CD4-positive, alpha-beta T cell treated with Interleukin-6 for 4 hours (primary cell): Measurements from ENCODE around the gene TSPAN12.
"Not testable (repeated sequence)": the region's sequence is repeated elsewhere in the genome, so short reads cannot be mapped to it uniquely, and the experiment has no call there.

Source experiments
- DNase-seq: peaks from one replicate; pipeline ENCODE4 v3.0.0-alpha.2; 2020; ENCODE audit warnings: mixed read lengths

Gene TSPAN12, protein sequence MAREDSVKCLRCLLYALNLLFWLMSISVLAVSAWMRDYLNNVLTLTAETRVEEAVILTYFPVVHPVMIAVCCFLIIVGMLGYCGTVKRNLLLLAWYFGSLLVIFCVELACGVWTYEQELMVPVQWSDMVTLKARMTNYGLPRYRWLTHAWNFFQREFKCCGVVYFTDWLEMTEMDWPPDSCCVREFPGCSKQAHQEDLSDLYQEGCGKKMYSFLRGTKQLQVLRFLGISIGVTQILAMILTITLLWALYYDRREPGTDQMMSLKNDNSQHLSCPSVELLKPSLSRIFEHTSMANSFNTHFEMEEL

DNA sequence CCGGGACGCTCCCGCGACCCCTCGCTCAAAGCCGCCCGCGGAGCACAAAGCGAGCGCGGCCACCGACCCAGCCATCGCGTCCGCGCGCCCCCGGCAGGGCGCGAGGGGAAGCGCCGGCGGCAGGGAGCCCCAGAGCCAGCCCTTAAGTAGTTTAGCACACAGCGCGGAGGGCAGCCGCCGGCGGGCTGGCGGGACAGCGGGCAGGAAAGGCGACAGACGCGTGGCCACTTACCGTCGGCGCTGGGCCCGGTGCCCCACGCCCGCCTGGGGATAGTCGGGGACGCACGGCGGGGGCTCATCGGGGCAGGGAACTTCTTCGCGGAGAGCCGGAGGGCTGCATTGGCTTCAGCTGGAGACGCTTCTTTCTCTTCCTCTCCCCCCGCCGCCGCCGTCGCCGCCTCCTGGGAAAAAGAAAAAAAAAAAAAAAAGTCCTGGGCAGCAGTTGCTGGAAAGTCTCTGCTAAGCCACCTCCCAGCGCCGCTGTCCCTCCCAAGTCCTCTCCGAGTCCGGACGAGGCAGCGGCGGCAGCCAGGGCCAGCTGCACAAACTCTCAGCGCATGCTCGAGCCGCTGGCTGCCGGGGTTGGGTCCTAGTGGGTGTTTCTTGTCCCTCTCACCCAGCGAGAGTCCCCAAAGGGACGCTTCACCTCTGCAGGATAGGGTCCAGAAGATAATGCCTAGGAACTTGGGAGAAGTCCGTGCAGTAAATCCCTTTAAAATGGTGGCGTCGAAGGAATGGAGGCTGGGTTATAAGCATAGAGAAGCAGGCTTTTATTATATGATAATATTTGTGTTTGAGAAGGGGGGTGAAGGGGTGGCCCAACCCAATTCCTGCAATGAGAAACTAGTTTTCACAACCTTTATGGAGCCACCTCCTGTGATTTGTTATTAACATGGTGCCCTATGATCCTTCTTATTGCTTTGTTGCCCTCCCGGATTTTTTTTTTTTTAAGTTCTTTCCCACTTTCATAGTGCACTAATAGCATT lies at the start of gene TSPAN12:
Gene TSPAN12, minus strand, starts transcription at position 557 of the 986 bp plus-strand sequence. CDS start 1,381 bp downstream, outside the sequence.
- peak; percentile 28 for DNase-seq

DNA sequence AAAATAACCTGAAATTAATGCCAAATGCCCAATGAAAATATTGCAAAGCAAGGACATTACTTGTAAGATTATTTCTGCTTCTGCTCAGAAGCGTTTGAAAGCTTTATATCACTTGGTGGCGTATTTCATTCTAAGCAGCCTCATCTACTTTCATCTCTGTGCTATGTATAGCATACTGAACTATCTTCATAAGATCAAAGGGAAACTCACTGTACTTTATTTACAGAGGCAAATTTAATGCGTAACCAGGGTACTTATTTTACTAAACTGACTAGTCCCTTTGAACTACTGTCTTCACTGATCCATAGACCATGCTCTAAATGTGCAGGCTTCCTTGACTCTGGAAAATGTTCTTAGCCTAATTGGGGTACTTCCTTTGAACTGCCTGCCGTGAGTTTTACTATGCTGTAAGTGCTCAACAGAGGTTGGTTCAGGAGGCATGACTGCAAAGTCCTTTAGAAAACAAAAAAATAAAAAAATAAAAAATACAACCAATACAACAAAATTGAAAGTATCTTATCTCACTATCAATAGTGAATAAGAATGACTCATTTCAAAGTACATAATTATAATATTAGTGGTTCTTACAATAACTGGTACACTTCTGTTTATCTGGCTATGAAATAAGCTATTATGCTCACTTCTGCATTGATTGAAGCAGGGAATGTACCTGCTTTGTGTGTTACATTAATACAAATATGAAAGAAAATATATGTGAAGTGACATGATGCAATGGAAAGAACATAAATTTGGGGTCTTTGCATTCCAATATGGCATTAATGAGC lies 41.0 kb upstream of the TSPAN12 start:
- no peak for DNase-seq

DNA sequence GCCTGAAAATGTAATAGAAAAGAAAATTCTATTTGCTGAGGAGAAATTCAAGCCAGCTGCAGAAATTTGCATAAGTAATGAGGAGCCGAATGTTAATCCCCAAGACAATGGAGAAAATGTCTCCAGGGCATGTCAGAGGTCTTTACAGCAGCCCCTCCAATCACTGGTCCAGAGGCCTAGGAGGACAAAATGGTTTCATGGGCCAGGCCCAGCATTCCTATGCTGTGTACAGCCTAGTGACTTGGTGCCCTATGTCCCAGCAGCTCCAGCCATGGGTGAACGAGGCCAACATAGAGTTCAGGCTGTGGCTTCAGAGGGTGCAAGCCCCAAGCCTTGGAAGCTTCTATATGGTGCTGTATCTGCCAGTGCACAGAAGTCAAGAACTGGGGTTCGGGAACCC lies 37.3 kb upstream of the TSPAN12 start:
- DNase-seq = not testable (repeated sequence)

DNA sequence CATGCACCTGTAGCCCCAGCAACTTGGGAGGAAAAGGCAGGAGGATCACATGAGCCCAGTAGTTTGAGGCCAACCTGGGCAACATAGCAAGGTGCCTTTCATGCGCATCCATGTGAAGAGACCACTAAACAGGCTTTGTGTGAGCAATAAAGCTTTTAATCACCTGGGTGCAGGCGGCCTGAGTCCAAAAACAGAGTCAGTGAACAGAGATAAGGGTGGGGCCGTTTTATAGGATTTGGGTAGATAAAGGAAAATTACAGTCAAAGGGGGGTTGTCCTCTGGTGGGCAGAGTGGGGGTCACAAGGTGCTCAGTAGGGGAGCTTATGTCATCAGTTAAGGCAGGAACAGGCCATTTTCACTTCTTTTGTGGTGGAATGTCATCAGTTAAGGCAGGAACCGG lies 27.7 kb upstream of the TSPAN12 start:
- DNase-seq = not testable (repeated sequence)

DNA sequence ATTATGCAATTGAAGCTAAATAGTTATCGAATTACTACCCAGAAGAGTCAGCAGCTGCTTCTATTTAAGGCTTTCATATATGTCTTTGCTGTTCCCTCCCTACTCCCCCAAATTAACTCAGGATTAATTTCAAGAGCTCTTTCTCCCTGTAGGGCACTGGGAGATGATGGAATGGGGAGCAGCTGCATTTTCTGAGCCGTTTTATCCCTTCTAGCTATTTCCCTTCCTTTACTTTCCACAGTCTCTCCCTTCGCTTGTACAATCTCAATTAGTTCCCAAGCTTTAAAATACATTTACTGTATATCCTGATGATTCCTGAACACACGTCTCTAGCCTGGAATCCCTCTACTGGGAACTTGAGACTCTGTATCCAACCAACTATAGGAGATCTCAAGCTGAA lies 19.8 kb upstream of the TSPAN12 start:
- DNase-seq = no peak

DNA sequence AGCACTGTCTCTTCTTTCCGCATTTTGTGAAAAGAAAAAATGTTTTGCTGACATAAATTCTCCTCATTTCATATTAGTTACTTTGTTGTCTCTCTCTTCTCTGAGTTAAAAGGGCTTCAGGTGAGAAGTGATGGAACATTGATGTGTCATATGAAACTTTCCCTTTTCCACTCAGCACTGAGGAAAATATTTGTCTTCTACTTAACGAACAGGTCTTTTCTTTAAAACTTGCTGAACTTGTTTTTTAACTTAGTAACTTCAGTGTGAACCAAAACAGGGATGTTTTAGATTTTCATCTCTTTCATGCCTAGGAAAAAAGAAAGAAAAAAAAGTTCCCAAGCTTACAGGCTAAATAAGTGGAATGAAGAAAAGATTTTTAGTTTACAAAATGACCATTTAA lies 19.0 kb upstream of the TSPAN12 start:
- DNase-seq = no peak

DNA sequence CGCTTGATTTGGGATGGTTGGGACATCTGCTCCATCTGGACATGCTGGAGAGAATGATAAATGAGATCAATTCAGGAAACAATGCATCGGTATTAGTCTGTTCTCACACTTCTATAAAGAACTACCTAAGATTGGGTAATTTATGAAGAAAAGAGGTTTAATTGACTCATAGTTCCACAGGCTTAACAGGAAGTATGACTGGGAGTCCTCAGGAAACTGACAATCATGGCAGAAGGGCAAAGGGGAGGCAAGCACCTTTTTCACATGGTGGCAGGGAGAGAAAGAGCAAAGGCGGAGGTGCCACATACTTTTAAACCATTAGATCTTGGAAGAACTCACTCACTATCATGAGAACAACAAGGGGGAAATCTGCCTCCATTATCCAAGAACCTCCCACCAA lies 16.8 kb upstream of the TSPAN12 start:
- no peak for DNase-seq

DNA sequence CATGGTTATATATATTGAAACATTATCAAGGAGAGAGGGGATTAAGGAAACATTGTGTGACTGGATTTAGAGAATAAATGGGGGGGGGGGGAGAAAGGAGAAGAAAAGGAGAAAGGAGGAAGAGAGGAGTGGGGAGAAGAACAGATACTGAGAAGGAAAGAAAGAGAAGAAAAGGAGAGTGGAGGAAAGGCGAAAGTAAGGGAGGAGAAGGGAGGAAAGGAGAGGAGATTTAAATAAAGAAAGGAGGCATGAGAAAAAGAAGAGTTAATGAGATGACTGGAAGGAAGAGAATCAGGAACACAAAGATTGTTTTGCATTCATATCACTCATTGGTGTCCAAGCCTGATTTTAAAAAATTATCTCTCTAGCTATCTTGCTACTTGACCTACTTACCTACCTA lies 16.1 kb upstream of the TSPAN12 start:
- DNase-seq = no peak

DNA sequence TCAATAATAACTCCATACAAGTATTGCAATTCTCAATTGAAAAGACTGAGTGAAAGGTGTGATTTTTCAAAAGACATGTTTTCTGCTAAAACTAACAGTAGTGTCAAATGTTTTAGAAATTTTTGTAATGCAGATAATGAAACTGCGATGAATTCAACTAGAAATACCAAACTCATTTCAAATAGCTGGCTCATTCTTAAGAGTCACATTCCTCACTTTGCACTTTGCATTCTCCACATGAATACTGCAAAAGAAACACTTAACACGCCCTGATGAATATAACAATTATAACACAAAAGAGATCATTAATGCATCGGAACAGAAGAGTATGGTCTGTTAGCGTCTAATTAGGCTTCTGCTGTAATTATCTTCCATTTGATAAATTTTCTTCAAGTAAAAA lies 15.5 kb upstream of the TSPAN12 start:
- DNase-seq = no peak

DNA sequence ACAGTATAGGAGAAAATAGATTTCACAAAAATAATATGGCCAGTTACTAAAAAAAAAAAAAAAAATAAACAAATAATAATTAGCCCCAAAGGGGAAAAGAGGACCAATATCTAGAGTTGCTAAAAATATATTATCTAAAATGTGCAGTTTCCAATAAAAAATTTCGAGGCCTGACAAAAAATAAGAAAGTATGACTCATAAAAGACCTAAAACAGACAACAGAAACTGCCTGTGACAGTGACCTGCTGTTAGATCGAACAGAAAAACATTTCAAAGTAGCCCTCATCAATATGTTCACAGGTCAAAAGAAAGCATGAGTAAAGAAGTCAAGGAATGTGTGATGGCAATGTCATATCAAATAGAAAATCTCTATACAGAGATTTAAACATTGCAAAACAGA lies 11.8 kb upstream of the TSPAN12 start:
- no peak for DNase-seq

DNA sequence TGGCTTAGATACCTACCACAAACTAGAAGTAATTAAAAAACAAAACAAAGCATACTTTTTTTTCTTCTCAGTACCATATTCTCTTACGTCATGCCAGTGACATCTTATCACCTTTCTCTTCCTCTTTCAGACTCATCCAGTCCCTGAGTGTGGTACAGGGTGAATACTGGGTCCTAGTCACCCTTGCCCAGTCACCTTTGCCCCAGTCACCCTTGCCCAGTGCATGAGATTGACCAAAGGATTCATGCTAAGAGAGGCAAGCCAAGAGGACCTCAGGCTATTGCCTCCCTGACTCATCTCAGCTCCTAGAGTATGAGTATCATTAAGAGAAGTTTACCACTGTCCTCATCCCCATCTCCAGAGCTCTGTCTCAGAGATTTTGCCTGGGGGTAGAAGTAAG lies 10.0 kb upstream of the TSPAN12 start:
- DNase-seq = no peak

DNA sequence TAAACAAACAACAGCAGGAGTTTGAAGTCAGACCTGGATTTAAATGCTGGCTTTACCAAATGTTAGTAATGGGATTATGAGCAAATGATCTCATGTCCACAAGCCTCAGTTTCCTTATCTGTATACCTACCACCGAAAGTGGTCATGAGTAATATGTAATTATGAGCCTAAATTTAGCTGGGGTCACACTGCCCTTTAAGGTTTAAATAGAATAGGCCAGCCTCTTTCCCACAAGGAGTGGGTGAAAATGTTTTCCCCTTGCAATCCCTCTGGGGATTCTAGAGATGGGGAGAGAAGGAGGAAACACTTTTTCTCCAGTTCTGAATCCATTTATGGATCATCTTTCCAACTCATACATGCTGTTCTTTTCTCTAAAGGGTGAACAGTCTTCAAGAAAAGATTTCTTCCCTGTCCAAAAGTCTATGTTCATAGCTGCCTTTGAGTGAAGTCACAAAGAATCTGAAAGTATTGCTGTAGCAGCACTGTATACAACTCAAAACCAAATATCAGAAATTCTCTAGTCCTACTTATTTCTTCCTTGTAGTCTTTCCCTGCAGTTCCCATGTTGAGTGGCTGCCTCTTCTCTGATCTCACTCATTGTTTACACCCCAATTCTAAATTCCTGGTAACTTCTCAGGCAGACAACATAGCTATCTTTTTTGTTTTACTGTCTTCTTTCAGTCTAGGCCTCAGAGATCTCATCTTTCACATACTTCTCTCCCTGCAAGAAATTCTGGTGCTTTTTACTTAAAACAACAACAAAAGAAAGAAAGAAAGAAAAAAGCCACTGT lies 7.4 kb upstream of the TSPAN12 start:
- no peak for DNase-seq

DNA sequence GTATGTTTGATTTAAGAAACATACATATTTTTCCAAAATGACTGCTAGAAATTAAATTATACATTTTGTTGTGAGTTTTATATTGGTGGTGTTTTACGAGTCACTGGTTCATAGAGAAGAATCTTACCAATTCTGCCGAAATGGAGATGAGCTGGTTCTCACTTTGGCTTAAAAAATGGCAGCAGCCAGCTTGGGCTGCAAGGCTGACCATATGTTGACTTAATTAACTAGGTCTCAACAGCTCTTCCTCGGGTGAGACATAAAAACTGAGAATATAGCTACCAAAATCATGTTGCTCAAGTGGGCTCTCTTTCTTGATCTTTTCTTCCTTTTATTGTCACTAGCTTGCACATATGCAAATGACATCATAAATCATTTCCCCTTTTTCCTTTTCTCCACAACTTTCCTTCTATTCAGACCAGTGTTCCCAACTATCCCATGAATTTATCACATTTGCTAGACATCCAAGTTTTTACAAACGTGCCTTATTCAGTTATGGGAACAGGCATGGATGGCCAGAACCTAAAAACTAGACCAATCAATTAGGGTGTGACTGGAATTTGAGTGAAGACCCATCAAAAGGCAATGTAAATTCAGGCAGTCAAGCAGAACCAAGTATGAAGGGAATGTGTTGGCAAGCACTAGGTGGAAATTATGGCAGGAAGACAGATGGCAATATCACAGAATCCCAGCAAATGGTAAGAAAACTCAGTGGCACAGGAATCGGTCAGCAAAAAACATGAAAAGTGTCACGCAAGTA lies 6.4 kb upstream of the TSPAN12 start:
- no peak for DNase-seq

DNA sequence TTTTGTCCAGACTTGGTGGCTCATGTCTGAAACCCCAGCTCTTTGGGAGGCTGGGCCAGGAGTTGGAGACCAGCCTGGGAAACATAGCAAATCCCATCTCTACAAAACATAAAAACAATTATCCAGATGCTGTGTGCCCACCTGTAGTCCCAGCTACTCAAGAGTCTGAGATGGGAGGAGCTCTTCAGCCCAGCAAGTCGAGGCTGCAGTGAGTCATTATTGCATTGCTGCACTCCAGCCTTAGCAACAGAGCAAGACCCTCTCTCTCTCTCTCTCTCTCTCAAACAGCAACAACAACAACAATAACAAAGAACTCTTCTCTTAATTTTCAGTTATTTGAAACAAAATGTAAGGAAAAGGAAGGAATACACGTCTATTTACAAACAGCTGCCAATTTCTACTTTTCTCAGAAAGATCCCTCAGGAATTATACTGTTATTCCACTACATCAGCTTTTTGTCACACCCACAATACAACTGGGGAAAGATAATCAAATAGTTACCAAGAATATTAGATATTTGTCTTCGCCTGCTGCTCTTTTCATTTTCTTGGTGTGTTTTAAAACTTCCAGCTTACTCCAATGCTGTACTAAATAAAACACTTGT lies 5.1 kb upstream of the TSPAN12 start:
- no peak for DNase-seq

DNA sequence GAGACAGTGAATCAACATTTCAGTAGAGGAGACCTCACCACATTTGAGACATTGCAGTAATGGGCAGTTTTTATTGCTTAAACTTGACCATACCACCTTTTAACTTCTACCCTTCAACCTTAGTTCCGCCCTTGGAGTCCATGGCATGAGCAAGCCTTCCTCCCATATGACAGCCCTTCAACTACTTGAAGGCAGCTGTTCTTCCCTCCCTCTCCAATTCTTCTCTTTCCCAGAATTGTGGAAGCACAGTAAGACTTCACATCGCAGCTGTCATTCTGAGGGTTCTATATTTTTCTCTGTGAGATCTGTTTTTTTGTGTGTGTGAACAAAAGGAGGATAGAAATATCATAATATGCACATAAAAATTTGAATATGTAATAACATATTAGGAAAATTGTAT lies 2.2 kb upstream of the TSPAN12 start:
- no peak for DNase-seq

DNA sequence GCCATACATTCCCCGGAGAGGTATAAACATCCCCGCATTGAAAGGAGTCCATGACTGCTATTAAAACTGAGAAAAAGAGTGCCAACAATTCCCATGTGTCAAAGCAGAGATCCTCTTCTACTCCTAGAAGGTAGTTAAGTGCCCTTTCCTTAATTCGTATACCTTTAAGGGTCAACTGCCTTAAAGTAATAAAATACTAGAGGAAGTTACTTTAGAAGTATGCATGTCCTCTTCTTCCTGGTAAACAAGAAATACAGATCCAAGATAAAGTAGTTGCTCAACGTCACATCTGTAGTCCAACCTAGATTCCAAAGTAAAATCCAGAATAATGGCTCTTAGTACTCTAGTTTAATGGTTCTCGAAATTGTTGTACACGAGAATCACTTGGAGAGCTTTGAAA lies 1.5 kb upstream of the TSPAN12 start:
- DNase-seq = no peak

DNA sequence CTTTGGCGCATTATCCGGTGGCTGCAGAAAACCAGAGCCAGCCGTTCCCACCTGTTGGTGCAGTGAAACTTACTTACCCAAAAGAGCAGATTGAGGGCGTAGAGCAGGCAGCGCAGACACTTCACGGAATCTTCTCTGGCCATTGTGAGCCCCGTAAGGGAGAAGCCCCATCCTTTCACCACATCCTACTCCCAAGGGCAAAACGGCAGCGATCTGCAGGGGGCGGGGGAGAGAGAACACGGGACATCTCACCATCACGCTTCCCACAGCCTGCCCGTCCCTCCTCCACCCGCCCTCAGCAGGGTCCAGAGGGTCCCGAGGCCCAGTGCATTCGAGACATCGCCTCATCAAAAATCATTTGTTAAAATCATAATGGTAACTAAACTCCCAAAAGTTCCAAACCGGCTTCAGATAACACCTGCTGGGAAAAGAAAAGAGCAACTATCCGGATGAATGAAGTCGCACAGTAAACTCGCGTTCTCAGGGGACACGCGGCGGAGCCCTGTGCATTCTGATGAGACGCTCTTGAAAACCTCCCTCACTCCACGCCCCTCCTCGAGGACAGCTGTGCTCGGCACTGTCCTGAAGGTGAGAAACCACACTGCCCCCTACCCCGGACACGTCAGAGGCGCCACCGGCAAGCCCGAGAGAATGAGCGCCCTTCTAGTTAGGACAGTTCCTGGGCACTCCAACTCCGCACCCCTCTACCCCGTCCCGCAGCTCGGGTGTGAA lies 1.2 kb downstream of the TSPAN12 start:
- no peak for DNase-seq

DNA sequence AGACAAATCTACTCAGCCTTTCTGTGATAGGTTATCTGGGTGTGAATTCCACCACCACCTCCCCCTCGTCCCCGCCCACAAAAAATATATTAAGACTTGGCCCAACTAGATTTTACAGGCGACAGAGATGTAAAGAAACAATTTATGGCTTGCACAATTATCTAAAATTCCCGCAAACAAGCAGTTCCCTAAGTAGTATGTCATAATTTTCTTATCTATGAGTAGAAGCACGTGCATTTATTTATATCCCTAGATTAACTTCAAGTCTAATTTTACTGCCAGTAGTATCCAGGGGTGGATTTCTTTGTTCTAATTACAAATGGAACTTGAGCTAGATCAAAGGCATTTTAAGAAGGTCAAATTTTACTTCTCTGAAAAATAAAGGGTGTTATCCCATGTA lies 1.7 kb downstream of the TSPAN12 start:
- DNase-seq = no peak

DNA sequence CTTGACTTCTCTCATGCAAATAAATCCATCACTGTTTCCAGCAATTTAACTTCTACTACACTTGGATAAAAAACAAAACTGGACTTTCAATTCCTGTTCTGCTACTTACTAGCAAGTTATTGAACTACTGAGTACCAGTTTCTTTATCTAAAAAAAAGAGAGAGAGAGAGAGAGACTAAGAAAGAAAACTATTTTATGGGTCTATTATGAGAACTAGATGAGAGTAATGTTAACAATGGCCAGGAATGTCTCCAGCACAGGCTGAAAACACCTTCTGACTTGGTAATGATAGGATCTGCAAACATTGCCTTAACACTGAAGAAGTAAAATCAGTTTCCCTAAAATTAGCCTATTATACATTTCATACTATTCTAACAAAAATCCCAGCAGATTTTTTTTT lies 5.2 kb downstream of the TSPAN12 start:
- no peak for DNase-seq

DNA sequence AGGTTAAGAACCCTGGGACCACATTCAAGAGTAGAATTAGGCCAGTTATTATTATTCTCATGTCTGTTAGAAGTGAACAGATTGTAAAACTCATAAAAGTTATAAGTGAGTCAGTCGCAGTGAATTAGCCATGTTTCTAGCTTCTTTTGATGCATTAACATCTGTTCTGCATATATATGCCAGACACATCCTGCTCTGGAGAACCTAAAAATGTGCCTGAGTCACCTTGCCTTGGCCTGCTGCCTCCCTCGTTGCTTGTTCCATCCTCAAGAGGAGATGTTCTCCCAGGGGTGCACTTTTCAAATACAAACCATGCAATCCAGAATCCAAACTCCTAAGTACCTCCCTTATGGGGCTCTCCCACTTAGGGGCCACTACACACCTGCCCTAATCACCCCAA lies 14.8 kb downstream of the TSPAN12 start:
- DNase-seq = no peak
